22Rv1 (cell line): ENCODE results near the gene MAP2.

Experiments
- CTCF ChIP-seq: fragments of 450-650 bp; IDR thresholded peaks from 2 replicates; pipeline ENCODE4 v1.5.1; 2017; ENCODE audit warnings: mild to moderate bottlenecking
- ZFX ChIP-seq: fragments of 450-650 bp; IDR thresholded peaks from 2 replicates; pipeline ENCODE4 v1.6.1; 2017; ENCODE audit warnings: antibody characterized with exemption, borderline replicate concordance

GRCh38 chr2:209609531-209609930, 185.7 kb downstream of the MAP2 start:
- TF ChIP-seq CTCF (no peak), ZFX (no peak)
